GM15510 (cell line): ENCODE measurements around the gene CMTM1.

Experiments used
- POLR2A ChIP-seq: IDR thresholded peaks from 3 replicates; pipeline ENCODE4 v1.6.1; 2011; ENCODE audit warnings: borderline replicate concordance; ENCODE audit not compliant: insufficient read length; ENCODE audit errors: extremely low read depth

Gene CMTM1

GRCh38 chr16:66548068-66548467 is 18.2 kb upstream of the CMTM1 start:
- no peak for TF ChIP-seq POLR2A

DNA sequence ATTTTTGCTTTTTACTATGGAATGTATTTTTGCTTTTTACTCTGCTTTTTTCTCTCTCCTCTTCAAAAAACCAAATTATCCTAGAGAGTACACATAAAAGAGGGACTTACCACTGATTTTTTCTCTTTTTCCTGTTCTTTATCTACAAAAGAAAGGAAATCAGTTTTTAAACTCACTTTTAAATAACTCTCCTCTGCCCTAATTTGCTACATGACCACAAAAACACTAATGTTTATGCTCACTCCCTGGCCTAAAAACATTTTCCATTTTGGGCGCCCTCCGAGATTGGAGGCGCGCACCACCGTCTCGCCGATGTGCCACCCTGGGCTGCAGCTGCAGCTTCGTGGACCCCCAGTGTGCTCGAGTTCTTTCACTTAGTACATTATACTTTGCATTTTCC is 17.4 kb upstream of the CMTM1 start:
- no peak for TF ChIP-seq POLR2A

DNA sequence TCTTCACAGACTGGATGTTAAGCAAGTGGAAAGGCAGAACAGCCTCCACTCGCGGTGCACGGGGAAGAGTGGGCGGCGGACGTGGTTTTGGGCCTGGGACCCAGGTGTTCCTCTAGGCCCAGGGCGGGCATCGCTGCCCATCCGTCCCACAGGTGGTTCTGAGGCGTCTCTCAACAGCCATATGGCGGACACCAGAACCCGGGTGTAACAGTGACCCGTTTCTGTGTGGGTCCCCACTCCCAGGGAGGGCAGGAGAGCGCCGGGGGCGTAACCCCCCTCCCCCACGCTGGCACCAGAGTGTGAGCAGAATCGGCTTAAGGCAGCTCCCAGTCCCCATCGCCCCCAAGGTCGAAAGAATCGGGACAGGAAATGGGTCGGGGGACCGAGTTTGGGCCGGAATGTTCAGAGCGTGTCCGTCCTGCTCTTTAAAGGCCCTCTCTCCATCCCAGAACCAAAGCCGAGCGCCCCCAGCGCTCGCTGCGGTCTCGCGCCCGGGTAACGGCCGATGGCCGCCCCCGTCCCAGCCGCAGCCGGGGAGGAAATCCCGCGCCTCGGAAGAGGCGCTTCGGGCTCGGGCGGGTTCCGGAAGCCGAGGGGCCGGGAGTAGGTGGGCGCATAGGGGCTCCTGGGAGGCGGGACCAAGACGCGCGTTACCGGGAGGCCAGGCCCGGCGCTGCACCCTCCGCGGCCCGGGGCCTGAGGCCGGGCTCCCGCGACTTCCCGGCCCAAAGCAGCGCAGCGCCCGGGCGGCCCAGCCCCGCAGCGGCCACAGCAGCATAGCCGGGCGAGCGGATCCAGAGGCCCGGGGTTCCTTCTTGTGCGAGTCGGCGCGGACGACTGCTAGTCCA is 16.7 kb upstream of the CMTM1 start, which contains the start of gene TK2:
Gene TK2 (minus strand): TSS at position 839 of the 848 bp plus-strand sequence. CDS start 61 bp downstream, at position 778.
- peak; percentile 54 for TF ChIP-seq POLR2A

DNA sequence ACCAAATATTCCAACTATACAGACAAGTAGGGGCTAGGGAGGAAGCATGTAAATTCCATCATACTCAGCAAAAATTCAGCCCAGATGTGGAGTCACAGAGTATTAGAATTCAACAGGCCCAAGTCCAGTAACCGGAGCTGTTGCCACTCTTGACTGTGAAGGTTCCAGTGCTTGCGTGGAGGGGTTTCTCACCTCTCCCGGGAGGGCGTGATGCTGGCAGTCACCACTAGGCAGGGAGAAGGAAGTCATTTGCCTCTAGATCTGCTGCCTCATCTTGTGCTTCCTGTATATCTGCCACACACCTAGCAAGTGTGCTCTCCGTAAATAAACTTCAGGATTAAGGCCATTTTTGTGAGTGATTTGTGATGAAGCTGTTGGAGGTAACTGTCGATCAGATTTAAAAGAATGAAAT is 14.9 kb upstream of the CMTM1 start:
- no peak for TF ChIP-seq POLR2A

GRCh38 chr16:66551788-66552285 is 14.4 kb upstream of the CMTM1 start:
- TF ChIP-seq POLR2A = no peak

DNA sequence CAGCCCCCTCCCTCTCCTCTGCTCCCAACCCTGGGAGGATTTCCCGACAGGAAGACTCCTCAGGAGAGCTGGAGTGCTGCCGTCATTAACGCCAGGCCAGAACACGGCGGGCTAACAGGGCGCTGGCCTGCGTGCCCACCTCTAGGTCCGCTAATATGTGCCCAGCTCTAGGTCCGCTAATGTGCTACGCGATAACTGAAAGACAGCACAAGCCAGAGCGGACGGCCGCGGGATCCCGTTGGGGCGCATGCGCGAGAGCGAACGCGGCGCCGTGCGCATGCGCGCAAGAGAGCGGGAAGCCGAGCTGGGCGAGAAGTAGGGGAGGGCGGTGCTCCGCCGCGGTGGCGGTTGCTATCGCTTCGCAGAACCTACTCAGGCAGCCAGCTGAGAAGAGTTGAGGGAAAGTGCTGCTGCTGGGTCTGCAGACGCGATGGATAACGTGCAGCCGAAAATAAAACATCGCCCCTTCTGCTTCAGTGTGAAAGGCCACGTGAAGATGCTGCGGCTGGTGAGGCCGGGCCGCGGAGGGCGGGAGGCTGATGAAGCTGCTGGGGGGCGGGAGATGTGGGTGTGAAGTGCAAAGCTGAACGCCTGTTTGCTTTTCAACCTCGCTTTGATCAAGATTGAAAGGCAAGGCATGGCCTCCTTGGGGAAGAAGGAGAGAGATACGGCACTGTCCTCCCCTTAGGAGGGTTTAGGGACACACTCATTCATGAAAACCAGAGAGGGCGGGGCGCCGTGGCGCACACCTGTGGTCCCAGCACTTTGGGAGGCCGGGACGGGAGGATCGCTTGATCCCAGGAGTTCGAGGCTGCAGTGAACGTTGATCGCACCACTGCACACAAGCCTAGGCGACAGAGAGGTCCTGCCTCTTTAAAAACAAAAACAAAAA is 13.7 kb upstream of the CMTM1 start, which contains the start of gene CKLF:
Gene CKLF (plus strand): TSS at position 291 of the 892 bp plus-strand sequence. CDS start 140 bp downstream, at position 431.
- peak; percentile 85 for TF ChIP-seq POLR2A

- TF ChIP-seq POLR2A = no peak
These were observed 13.0 kb upstream of the CMTM1 start for GRCh38 chr16:66553223-66553622.

- TF ChIP-seq POLR2A = no peak
These were observed 12.2 kb upstream of the CMTM1 start for GRCh38 chr16:66554021-66554420.

DNA sequence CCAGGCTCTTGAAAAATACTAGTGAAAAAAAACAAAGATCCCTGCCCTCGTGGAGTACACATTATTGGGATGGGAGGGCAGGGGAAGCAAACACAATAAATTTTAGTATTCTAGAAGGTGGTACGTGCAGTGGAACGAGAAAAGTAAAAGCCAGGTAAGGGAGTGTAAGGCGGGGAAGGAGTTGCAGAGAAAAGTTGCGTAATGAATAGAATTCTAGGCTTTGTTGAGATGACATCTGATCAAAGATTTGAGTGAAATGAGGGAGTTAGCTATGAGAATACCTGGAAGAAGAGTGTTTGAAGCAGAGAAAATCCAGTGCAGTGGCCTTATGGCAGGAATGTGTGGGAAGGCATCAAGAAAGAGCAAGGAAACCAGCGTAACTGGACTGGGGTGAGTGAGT is 11.7 kb upstream of the CMTM1 start:
- no peak for TF ChIP-seq POLR2A

- no peak for TF ChIP-seq POLR2A
These were observed 6.1 kb upstream of the CMTM1 start for GRCh38 chr16:66560107-66560506.

GRCh38 chr16:66561381-66562080 is 4.7 kb upstream of the CMTM1 start:
- TF ChIP-seq POLR2A = no peak

DNA sequence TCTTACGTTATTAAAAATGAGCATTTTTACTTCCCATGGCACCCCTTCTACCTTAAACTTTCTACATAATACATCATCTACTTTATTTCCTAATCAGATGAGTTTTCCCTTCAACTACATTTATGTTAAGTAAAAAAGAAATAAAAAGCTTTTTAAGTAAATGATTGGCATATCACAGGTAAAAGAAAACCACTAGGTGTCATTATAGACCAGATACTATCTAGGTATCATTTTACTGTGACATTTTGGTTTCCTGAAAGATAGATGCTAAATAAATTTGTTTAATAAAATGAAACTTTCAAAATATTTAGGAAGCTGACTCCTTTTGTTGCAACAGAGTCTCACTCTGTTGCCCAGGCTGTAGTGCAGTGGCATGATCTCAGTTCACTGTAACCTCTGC is 3.8 kb upstream of the CMTM1 start:
- TF ChIP-seq POLR2A = no peak

GRCh38 chr16:66562986-66563385 is 3.3 kb upstream of the CMTM1 start:
- no peak for TF ChIP-seq POLR2A

- no peak for TF ChIP-seq POLR2A
These were observed 2.5 kb upstream of the CMTM1 start for GRCh38 chr16:66563574-66564334.
